DOHH2 (cell line): ENCODE data around the gene AKAP13.

ENCODE experiments used
- EZH2phosphoT487 ChIP-seq: fragments of 200-600 bp; sonication (generic); IDR thresholded peaks from 2 replicates; pipeline ENCODE4 v1.6.1; 2017; ENCODE audit warnings: borderline replicate concordance, mild to moderate bottlenecking, antibody characterized with exemption, low read length, moderate library complexity, mixed read lengths
- TF ChIP-seq, protein P1 (sequence below): fragments of 200-600 bp; sonication (generic); IDR thresholded peaks from one replicate; pipeline ENCODE4 v1.5.1; 2014; ENCODE audit warnings: antibody characterized with exemption, mild to moderate bottlenecking, low read depth, low read length; ENCODE audit not compliant: poor library complexity, severe bottlenecking

DNA sequence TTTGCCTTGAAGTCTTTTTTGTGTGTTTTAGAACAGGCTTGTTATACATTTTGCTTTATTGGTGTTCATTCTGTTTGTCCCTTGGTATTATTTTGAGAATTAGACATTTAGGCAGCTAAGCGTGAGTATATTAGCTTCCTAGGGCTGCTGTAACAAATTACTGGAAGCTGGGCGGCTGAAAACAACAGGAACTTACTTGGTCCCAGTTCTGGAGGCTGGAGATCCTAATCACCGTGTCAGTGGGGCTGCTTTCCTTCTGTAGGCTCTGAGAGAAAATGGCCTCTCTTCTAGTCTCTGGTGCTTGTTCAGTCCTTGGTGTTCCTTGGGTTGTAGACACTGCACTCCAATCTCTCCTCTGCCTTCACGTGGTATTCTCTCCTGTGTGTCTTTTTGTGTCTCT is 272.1 kb downstream of the AKAP13 start:
- TF ChIP-seq, protein P1, sequence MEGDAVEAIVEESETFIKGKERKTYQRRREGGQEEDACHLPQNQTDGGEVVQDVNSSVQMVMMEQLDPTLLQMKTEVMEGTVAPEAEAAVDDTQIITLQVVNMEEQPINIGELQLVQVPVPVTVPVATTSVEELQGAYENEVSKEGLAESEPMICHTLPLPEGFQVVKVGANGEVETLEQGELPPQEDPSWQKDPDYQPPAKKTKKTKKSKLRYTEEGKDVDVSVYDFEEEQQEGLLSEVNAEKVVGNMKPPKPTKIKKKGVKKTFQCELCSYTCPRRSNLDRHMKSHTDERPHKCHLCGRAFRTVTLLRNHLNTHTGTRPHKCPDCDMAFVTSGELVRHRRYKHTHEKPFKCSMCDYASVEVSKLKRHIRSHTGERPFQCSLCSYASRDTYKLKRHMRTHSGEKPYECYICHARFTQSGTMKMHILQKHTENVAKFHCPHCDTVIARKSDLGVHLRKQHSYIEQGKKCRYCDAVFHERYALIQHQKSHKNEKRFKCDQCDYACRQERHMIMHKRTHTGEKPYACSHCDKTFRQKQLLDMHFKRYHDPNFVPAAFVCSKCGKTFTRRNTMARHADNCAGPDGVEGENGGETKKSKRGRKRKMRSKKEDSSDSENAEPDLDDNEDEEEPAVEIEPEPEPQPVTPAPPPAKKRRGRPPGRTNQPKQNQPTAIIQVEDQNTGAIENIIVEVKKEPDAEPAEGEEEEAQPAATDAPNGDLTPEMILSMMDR, result no peak
- no peak for TF ChIP-seq EZH2phosphoT487
